ENCODE results near the gene NUP93.

NUP93 gene

GRCh38 chr16:56771558-56772279 lies 41.8 kb downstream of the NUP93 start:
- Mint-ChIP-seq H3K36me3 (ENCODE audit: low read depth) (peaks cover 2% of the 10 kb centered on the region), H3K9me3 (no peaks in the 10 kb centered on the region), H3K27me3 (ENCODE audit: low read depth) (no peaks in the 10 kb centered on the region), H3K27ac (peak overlapping the region; percentile 61), H3K4me3 (peak overlapping the region; percentile 30), H3K4me1 (ENCODE audit: low read depth) (peaks cover 19% of the 10 kb centered on the region)

DNA sequence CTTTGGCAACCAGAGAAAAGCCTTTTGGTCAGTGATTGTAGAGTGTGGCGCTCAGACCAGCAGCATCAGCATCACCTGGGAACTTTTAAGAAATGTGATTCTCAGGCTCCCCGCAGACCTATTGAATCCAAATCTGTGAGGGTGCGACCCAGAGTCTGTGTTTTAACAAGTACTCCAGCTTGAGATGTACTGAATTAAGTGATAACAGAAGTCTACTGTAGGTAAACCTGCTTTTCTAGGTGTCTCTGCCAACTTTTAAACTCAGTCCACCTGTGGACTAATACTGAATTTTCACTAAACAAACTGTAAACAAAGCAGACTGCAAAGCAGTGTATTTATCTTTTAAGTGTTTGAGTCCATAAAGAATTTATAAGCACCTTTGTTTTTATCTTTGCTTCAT lies 43.6 kb downstream of the NUP93 start:
- H3K27ac Mint-ChIP-seq: no peak overlapping the region
- H3K36me3 Mint-ChIP-seq (ENCODE audit: low read depth): no peaks in the 10 kb centered on the region
- no peaks in the 10 kb centered on the region for H3K9me3 Mint-ChIP-seq
- H3K27me3 Mint-ChIP-seq (ENCODE audit: low read depth): no peaks in the 10 kb centered on the region
- no peak overlapping the region for H3K4me3 Mint-ChIP-seq
- H3K4me1 Mint-ChIP-seq (ENCODE audit: low read depth): peaks cover 21% of the 10 kb centered on the region

DNA sequence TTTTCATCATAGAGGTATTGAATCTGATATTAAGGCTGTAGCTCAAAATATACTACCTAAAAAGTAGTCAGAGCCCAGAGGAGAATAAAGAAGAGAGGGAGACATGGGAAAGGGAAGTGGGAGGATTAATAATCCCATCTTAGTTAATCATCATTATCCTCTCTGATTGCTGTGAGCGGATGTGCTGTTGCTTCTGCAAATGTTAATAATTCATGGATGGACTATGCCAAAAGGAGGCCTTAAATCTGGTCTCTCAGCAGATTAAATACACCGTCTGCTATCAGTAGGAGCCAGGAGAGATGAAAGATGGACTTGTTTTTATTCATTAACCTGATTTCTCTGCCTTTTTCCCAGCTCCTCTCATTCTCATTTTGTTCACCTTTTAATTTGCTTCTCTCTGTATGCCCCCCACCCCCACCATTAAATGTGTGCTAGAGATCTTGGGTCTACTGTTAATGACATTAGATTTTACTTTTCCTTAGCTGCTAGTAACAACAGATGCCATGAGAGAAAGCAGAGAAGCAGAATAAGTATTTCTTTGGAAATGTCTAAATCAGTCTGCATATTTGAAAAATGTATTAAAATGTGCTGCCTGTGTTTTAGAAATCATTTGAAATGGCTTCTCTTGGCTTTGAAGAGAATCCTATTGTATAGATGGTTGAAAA lies 44.2 kb downstream of the NUP93 start:
- no peaks in the 10 kb centered on the region for H3K36me3 Mint-ChIP-seq (ENCODE audit: low read depth)
- H3K27ac Mint-ChIP-seq: no peak overlapping the region
- H3K9me3 Mint-ChIP-seq: no peaks in the 10 kb centered on the region
- no peaks in the 10 kb centered on the region for H3K27me3 Mint-ChIP-seq (ENCODE audit: low read depth)
- peaks cover 21% of the 10 kb centered on the region for H3K4me1 Mint-ChIP-seq (ENCODE audit: low read depth)
- H3K4me3 Mint-ChIP-seq: no peak overlapping the region

DNA sequence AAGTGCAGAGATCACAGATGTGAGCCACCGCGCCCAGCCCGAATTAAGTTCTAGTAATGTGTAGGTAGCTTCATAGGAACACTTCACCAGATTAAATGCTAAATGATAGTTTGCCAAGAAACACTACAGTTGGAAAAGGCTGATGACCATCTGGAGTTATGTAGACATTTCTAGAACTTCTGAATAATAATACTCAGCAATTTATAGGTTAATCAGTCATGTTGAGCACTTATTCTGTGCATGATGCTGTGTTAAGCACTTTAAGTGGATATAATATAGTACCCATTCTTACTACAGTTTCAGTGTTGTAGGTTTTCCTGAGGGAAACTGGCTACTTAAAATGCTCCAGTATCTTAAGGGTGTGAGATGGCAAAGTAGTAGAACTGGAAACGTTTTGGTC lies 45.2 kb downstream of the NUP93 start:
- Mint-ChIP-seq H3K4me1 (ENCODE audit: low read depth) (peaks cover 25% of the 10 kb centered on the region), H3K4me3 (no peak overlapping the region), H3K9me3 (no peaks in the 10 kb centered on the region), H3K27ac (no peak overlapping the region), H3K27me3 (ENCODE audit: low read depth) (peaks cover 6% of the 10 kb centered on the region), H3K36me3 (ENCODE audit: low read depth) (peaks cover 1% of the 10 kb centered on the region)

DNA sequence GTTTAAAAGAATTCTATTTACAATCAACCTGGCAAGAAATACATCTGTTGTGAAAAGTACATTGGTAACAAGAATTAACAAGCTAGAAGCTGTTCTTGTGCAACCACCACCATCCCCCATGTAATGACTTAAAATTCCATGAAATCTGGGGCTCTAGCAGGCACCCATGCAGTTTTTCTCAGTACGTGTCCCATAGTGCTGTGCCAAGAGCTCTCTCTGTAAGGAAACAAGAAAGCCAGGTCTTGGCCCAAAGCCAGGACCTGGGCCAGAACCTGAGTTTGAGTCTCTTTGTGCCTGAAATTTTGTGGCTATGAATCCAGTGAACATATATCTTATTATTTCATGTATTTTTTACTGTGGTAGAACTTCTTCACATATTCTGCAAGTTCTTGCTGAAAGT lies 46.6 kb downstream of the NUP93 start:
- Mint-ChIP-seq H3K27me3 (ENCODE audit: low read depth) (peaks cover 6% of the 10 kb centered on the region), H3K36me3 (ENCODE audit: low read depth) (peaks cover 1% of the 10 kb centered on the region), H3K27ac (no peak overlapping the region), H3K9me3 (no peaks in the 10 kb centered on the region), H3K4me1 (ENCODE audit: low read depth) (peaks cover 32% of the 10 kb centered on the region), H3K4me3 (no peak overlapping the region)

GRCh38 chr16:56777001-56777400 lies 47.1 kb downstream of the NUP93 start:
- Mint-ChIP-seq H3K27ac (no peak overlapping the region), H3K4me1 (ENCODE audit: low read depth) (peaks cover 32% of the 10 kb centered on the region), H3K4me3 (no peak overlapping the region)

DNA sequence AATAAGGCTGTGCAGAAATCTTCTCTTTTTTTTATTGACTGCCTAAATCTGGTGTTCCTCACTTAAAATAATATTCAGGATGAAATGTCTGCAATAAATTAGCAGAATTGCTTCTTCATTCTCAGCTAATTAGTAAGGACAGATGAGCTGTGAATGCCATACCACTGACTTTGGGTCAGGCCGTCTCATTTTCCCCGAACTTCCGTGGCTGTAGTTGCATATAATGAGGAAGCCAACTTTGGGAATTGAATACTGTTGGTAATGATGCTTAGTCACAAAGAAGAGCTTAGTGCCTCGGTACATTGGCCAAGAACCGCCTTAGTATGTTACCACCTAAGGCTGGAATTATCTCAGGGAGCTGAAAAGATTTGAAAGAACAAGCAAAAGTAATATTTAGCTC lies 47.6 kb downstream of the NUP93 start:
- H3K36me3 Mint-ChIP-seq (ENCODE audit: low read depth): peaks cover 1% of the 10 kb centered on the region
- H3K4me3 Mint-ChIP-seq: no peak overlapping the region
- H3K9me3 Mint-ChIP-seq: no peaks in the 10 kb centered on the region
- H3K27ac Mint-ChIP-seq: no peak overlapping the region
- peaks cover 6% of the 10 kb centered on the region for H3K27me3 Mint-ChIP-seq (ENCODE audit: low read depth)
- peaks cover 28% of the 10 kb centered on the region for H3K4me1 Mint-ChIP-seq (ENCODE audit: low read depth)

More at GRCh38 chr16:56777001-56777400, 47.1 kb downstream of the NUP93 start:
- Mint-ChIP-seq H3K36me3 (ENCODE audit: low read depth) (peaks cover 1% of the 10 kb centered on the region), H3K27me3 (ENCODE audit: low read depth) (peaks cover 6% of the 10 kb centered on the region), H3K9me3 (no peaks in the 10 kb centered on the region)

DNA sequence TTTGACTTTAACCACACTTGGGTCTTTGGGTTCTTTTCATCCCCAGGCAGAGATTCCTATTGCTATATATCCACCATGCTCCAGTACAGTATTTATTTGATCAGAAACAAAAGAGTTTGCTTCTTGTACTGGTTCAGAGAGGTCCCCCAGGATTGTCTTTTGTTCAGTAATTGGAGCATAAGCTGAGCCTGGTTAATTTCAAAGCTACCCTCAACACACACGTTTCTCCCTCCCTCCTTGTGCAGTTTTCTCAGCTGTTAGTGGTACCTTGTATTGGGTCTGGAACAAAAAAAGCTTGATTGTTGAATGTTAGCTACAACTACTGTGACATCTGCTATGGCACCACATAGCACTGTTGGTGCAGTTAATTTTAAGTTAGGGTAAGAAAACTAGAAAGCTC lies 50.0 kb downstream of the NUP93 start:
- peaks cover 1% of the 10 kb centered on the region for H3K36me3 Mint-ChIP-seq (ENCODE audit: low read depth)
- peaks cover 30% of the 10 kb centered on the region for H3K4me1 Mint-ChIP-seq (ENCODE audit: low read depth)
- H3K9me3 Mint-ChIP-seq: no peaks in the 10 kb centered on the region
- H3K27me3 Mint-ChIP-seq (ENCODE audit: low read depth): peaks cover 9% of the 10 kb centered on the region
- no peak overlapping the region for H3K4me3 Mint-ChIP-seq
- no peak overlapping the region for H3K27ac Mint-ChIP-seq

- peaks cover 1% of the 10 kb centered on the region for H3K36me3 Mint-ChIP-seq (ENCODE audit: low read depth)
- peak overlapping the region; percentile 8 for H3K4me3 Mint-ChIP-seq
- peaks cover 30% of the 10 kb centered on the region for H3K4me1 Mint-ChIP-seq (ENCODE audit: low read depth)
- H3K27me3 Mint-ChIP-seq (ENCODE audit: low read depth): peaks cover 9% of the 10 kb centered on the region
- H3K27ac Mint-ChIP-seq: no peak overlapping the region
- no peaks in the 10 kb centered on the region for H3K9me3 Mint-ChIP-seq
These were observed 50.7 kb downstream of the NUP93 start for GRCh38 chr16:56780646-56781045.

GRCh38 chr16:56781528-56781961 lies 51.6 kb downstream of the NUP93 start:
- Mint-ChIP-seq H3K9me3 (no peaks in the 10 kb centered on the region), H3K4me1 (ENCODE audit: low read depth) (peaks cover 30% of the 10 kb centered on the region), H3K36me3 (ENCODE audit: low read depth) (peaks cover 1% of the 10 kb centered on the region), H3K4me3 (no peak overlapping the region), H3K27me3 (ENCODE audit: low read depth) (peaks cover 9% of the 10 kb centered on the region), H3K27ac (no peak overlapping the region)

DNA sequence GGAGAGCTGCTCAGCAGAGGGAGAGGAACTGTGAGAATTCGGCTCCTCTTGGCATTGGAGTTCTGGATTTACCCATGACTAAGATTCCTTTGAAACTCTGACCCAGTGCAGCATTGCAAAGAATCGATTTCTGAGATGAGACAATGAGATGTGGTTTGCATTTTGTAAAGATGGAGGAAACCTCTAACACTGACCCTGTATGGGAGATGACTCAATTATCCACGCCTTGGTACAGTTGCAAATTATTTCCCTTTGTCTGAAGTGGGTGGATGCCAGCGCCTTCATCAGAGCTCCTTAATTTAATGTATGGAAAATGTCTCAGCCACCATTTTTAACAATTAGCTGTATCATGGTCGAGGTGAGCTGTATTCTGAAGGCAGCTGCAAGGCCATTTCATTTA lies 53.4 kb downstream of the NUP93 start:
- Mint-ChIP-seq H3K36me3 (ENCODE audit: low read depth) (peaks cover 3% of the 10 kb centered on the region), H3K4me3 (no peak overlapping the region), H3K4me1 (ENCODE audit: low read depth) (peaks cover 30% of the 10 kb centered on the region)

GRCh38 chr16:56785317-56785716 lies 55.4 kb downstream of the NUP93 start:
- Mint-ChIP-seq H3K4me3 (no peak overlapping the region), H3K4me1 (ENCODE audit: low read depth) (peaks cover 22% of the 10 kb centered on the region), H3K36me3 (ENCODE audit: low read depth) (peaks cover 2% of the 10 kb centered on the region), H3K27me3 (ENCODE audit: low read depth) (peaks cover 3% of the 10 kb centered on the region), H3K27ac (no peak overlapping the region), H3K9me3 (no peaks in the 10 kb centered on the region)

More for the DNA sequence above, 53.4 kb downstream of the NUP93 start:
- peaks cover 9% of the 10 kb centered on the region for H3K27me3 Mint-ChIP-seq (ENCODE audit: low read depth)
- no peaks in the 10 kb centered on the region for H3K9me3 Mint-ChIP-seq
- no peak overlapping the region for H3K27ac Mint-ChIP-seq

- Mint-ChIP-seq H3K27ac (no peak overlapping the region), H3K4me1 (ENCODE audit: low read depth) (peaks cover 8% of the 10 kb centered on the region), H3K9me3 (no peaks in the 10 kb centered on the region), H3K36me3 (ENCODE audit: low read depth) (peaks cover 2% of the 10 kb centered on the region), H3K4me3 (no peak overlapping the region), H3K27me3 (ENCODE audit: low read depth) (peaks cover 3% of the 10 kb centered on the region)
These were observed 57.2 kb downstream of the NUP93 start for GRCh38 chr16:56787167-56787566.

DNA sequence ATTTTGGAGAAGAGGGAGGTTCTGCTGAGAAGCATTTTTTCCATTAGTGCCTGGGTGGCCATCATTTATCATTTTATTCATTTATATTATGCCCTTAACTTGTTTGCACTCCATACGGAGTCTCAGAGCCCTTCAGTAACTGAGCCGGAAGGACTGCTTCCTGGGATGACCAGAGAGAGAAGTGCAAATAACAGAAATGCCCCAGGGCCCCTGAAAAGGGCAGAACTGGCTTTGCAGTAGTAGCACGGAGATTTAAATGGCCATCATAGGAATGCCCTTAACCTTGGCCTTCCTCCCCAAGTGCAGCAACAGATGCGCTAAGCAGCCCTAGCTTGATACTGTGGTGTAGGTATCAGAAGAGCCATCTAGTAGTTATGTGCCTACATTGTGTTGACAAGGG lies 58.5 kb downstream of the NUP93 start:
- H3K9me3 Mint-ChIP-seq: no peaks in the 10 kb centered on the region
- H3K4me3 Mint-ChIP-seq: no peak overlapping the region
- H3K36me3 Mint-ChIP-seq (ENCODE audit: low read depth): peaks cover 2% of the 10 kb centered on the region

GRCh38 chr16:56789360-56789759 lies 59.4 kb downstream of the NUP93 start:
- H3K36me3 Mint-ChIP-seq (ENCODE audit: low read depth): peaks cover 2% of the 10 kb centered on the region

More for the DNA sequence above, 58.5 kb downstream of the NUP93 start:
- Mint-ChIP-seq H3K4me1 (ENCODE audit: low read depth) (peaks cover 4% of the 10 kb centered on the region), H3K27ac (no peak overlapping the region), H3K27me3 (ENCODE audit: low read depth) (no peaks in the 10 kb centered on the region)

More at GRCh38 chr16:56789360-56789759, 59.4 kb downstream of the NUP93 start:
- H3K27ac Mint-ChIP-seq: no peak overlapping the region
- H3K27me3 Mint-ChIP-seq (ENCODE audit: low read depth): no peaks in the 10 kb centered on the region
- peaks cover 2% of the 10 kb centered on the region for H3K4me1 Mint-ChIP-seq (ENCODE audit: low read depth)
- no peak overlapping the region for H3K4me3 Mint-ChIP-seq
- no peaks in the 10 kb centered on the region for H3K9me3 Mint-ChIP-seq
